GM23338 (cell line): ENCODE data around the gene MMP25. TPM values are rescaled to one million over a fixed set of nuclear protein-coding genes. Genes with fewer than 3 reads are reported as not detected.

Source experiments
- ATAC-seq: fragments of 200-7000 bp; cut with Tn5 transposase; 3 replicates; pipeline ENCODE4 v1.9.1; 2020
- DNase-seq: peaks from one replicate; pipeline ENCODE4 v3.0.0-alpha.2; 2015; ENCODE audit warnings: low spot score
- H2AFZ ChIP-seq: fragments of 200-600 bp; sonication (generic); 2 replicates; pipeline ENCODE4 v1.8.0; 2016; ENCODE audit warnings: antibody characterized with exemption, mild to moderate bottlenecking, moderate library complexity
- H3F3A ChIP-seq: fragments of 200-600 bp; sonication (generic); replicated peaks from 2 replicates; pipeline ENCODE4 v1.8.0; 2017; ENCODE audit warnings: antibody characterized with exemption, mixed run types, low read depth
- H3K27ac ChIP-seq: fragments of 200-600 bp; sonication (generic); 2 replicates; pipeline ENCODE4 v1.6.1; 2016; ENCODE audit warnings: low read depth
- H3K27me3 ChIP-seq: fragments of 200-600 bp; sonication (generic); 2 replicates; pipeline ENCODE4 v1.8.0; 2016; ENCODE audit warnings: mild to moderate bottlenecking, mixed run types, moderate library complexity; ENCODE audit not compliant: insufficient read depth
- H3K36me3 ChIP-seq: fragments of 200-600 bp; sonication (generic); 2 replicates; pipeline ENCODE4 v1.8.0; 2016; ENCODE audit warnings: mild to moderate bottlenecking; ENCODE audit not compliant: insufficient read depth
- H3K4me1 ChIP-seq: fragments of 200-600 bp; sonication (generic); 2 replicates; pipeline ENCODE4 v1.8.0; 2016; ENCODE audit warnings: mild to moderate bottlenecking, moderate library complexity; ENCODE audit not compliant: insufficient read depth
- H3K4me2 ChIP-seq: fragments of 200-600 bp; sonication (generic); 2 replicates; pipeline ENCODE4 v1.7.1; 2017; ENCODE audit warnings: mixed run types
- H3K4me3 ChIP-seq: fragments of 200-600 bp; sonication (generic); 2 replicates; pipeline ENCODE4 v1.6.1; 2016; ENCODE audit warnings: mixed run types
- H3K79me2 ChIP-seq: fragments of 200-600 bp; sonication (generic); replicated peaks from 2 replicates; pipeline ENCODE4 v1.8.0; 2017; ENCODE audit warnings: mild to moderate bottlenecking; ENCODE audit not compliant: insufficient read depth
- H3K9me2 ChIP-seq: fragments of 200-600 bp; sonication (generic); 2 replicates; pipeline ENCODE4 v1.8.0; 2017; ENCODE audit not compliant: insufficient read depth
- H4K20me1 ChIP-seq: fragments of 200-600 bp; sonication (generic); replicated peaks from 2 replicates; pipeline ENCODE4 v1.8.0; 2017; ENCODE audit warnings: mild to moderate bottlenecking; ENCODE audit not compliant: insufficient read depth
- H3K27ac Mint-ChIP-seq: 2 replicates; pipeline ENCODE4 v1.8.0; 2020; ENCODE audit warnings: inconsistent platforms, mild to moderate bottlenecking, moderate library complexity, mixed read lengths
- H3K27me3 Mint-ChIP-seq: 3 replicates; pipeline ENCODE4 v1.8.0; 2022; ENCODE audit warnings: low read depth, mild to moderate bottlenecking, moderate library complexity, mixed read lengths, inconsistent platforms; ENCODE audit not compliant: insufficient read depth, poor library complexity
- H3K36me3 Mint-ChIP-seq: 3 replicates; pipeline ENCODE4 v1.8.0; 2021; ENCODE audit warnings: low read depth, mild to moderate bottlenecking, inconsistent platforms, moderate library complexity, mixed read lengths
- H3K4me1 Mint-ChIP-seq: 3 replicates; pipeline ENCODE4 v1.8.0; 2020; ENCODE audit warnings: mild to moderate bottlenecking, inconsistent platforms, mixed read lengths
- H3K4me3 Mint-ChIP-seq: 3 replicates; pipeline ENCODE4 v1.8.0; 2021; ENCODE audit warnings: moderate library complexity, mild to moderate bottlenecking, inconsistent platforms, mixed read lengths
- H3K9me3 Mint-ChIP-seq: 3 replicates; pipeline ENCODE4 v1.8.0; 2020; ENCODE audit warnings: moderate library complexity, mild to moderate bottlenecking, inconsistent platforms, mixed read lengths
- CREB1 ChIP-seq: fragments of 250-450 bp; sonication (Bioruptor Pico); IDR thresholded peaks from 2 replicates; pipeline ENCODE4 v1.5.0; 2020; ENCODE audit warnings: low read depth, mild to moderate bottlenecking, moderate library complexity
- CTCF ChIP-seq, 2 experiments: fragments of 200-600 bp in 1 of 2; sonication (generic) in 1 of 2; conservative IDR thresholded peaks; 2 replicates each; pipeline versions ENCODE4 v1.5.1 to v1.6.1; 2016 to 2017; ENCODE audit warnings: antibody characterized with exemption in 2 of 2, low read depth in 2 of 2, mild to moderate bottlenecking in 2 of 2, moderate library complexity in 1 of 2
- EZH2phosphoT487 ChIP-seq: fragments of 200-600 bp; sonication (generic); IDR thresholded peaks from one replicate; pipeline ENCODE4 v1.8.1; 2018; ENCODE audit warnings: antibody characterized with exemption; ENCODE audit not compliant: unreplicated experiment
- NANOG ChIP-seq: IDR thresholded peaks from 2 replicates; pipeline ENCODE4 v1.6.1; 2016; ENCODE audit warnings: antibody characterized with exemption, borderline replicate concordance
- POLR2AphosphoS5 ChIP-seq: IDR thresholded peaks from 2 replicates; pipeline ENCODE4 v1.6.1; 2016; ENCODE audit warnings: antibody characterized with exemption, low read depth
- REST ChIP-seq: IDR thresholded peaks from one replicate; pipeline ENCODE4 v1.6.1; 2018; ENCODE audit warnings: antibody characterized with exemption; ENCODE audit not compliant: unreplicated experiment
- ZNF462 ChIP-seq: fragments of 250-450 bp; sonication (Bioruptor Pico); IDR thresholded peaks from 2 replicates; pipeline ENCODE4 v1.5.0; 2020; ENCODE audit warnings: mild to moderate bottlenecking, moderate library complexity
- polyA plus RNA-seq: library from polyadenylated mRNA; unstranded; fragments of >200 nt; fragmentation: Nextera tagmentation; extraction: Ambion mirVana; gene quantifications from 2 replicates; pipeline ENCODE4 v1.2.1, GENCODE V29; 2016
- total RNA-seq: library from RNA; depleted of rRNA; stranded (reverse); fragments of >200 nt; shearing (Covaris generic); gene quantifications from 2 replicates; pipeline ENCODE4 v1.2.3, GENCODE V29; 2014

MMP25 gene
- total and polyA plus RNA-seq, 2 experiments from 2014 or later = 7.7 to 15.9 TPM

- TF ChIP-seq CTCF (conservative IDR thresholded peaks at IDR 0.05; ENCODE audit: low read depth in 2 of 2) (no peak), EZH2phosphoT487 (no peak), NANOG (no peak)
These were observed 53.6 kb downstream of the MMP25 start (continued) for GRCh38 chr16:3099732-3100499.

- Histone ChIP-seq H3F3A (peaks cover 49% of the 10 kb centered on the region), H3K9me2 (no peaks in the 10 kb centered on the region), H2AFZ (no peak overlapping the region), H3K4me3 (peak overlapping the region; percentile 32; the same call in 1 of the 2 replicates), H3K27ac (peak overlapping the region; percentile 95), H4K20me1 (no peaks in the 10 kb centered on the region), H3K4me2 (peak overlapping the region; percentile 69), H3K27me3 (no peaks in the 10 kb centered on the region), H3K79me2 (peaks cover 21% of the 10 kb centered on the region), H3K4me1 (peaks cover 46% of the 10 kb centered on the region), H3K36me3 (no peaks in the 10 kb centered on the region)
- Mint-ChIP-seq H3K4me3 (peak overlapping the region; percentile 43; the same call in 2 of the 3 replicates), H3K36me3 (peaks cover 25% of the 10 kb centered on the region), H3K4me1 (peaks cover 50% of the 10 kb centered on the region), H3K27ac (peak overlapping the region; percentile 87), H3K9me3 (no peaks in the 10 kb centered on the region; the same call in 1 of the 3 replicates), H3K27me3 (peaks cover 35% of the 10 kb centered on the region)
- ATAC-seq (peak; percentile 2), DNase-seq (peak; percentile 90)
- TF ChIP-seq CTCF (conservative IDR thresholded peaks at IDR 0.05; ENCODE audit: low read depth in 2 of 2) (peak; percentile 88 to 95), CREB1 (CRISPR knock-in tag) (peak; percentile 51; the same call in 1 of the 2 replicates), REST (no peak), POLR2AphosphoS5 (peak; percentile 48; the same call in 1 of the 2 replicates), ZNF462 (peak; percentile 43; the same call in 1 of the 2 replicates), NANOG (0 out of 2 replicates have a peak, but pooled peaks have one; percentile 3)
These were observed 54.9 kb downstream of the MMP25 start for GRCh38 chr16:3101018-3101840.
